Nephron (organoid): ENCODE results near the gene AMMECR1.
A peak's percentile ranks its signal among the peaks of the same experiment; 100 is the strongest.

Experiments used
- H3K27ac Mint-ChIP-seq, 3 experiments: 2 replicates each; pipeline ENCODE4 v1.8.0; 2020; ENCODE audit warnings: mixed read lengths in 3 of 3, mild to moderate bottlenecking in 2 of 3, moderate library complexity in 1 of 3
- H3K27me3 Mint-ChIP-seq: 2 replicates; pipeline ENCODE4 v1.8.0; 2021; ENCODE audit warnings: low read depth, mild to moderate bottlenecking, moderate library complexity, mixed read lengths
- H3K36me3 Mint-ChIP-seq: 2 replicates; pipeline ENCODE4 v1.8.0; 2020; ENCODE audit warnings: low read depth, mixed read lengths
- H3K4me1 Mint-ChIP-seq: 2 replicates; pipeline ENCODE4 v1.8.0; 2020; ENCODE audit warnings: mixed read lengths
- H3K4me3 Mint-ChIP-seq, 3 experiments: 2 replicates each; pipeline ENCODE4 v1.8.0; 2020; ENCODE audit warnings: mild to moderate bottlenecking in 3 of 3, mixed read lengths in 3 of 3, moderate library complexity in 2 of 3
- H3K9me3 Mint-ChIP-seq: 2 replicates; pipeline ENCODE4 v1.8.0; 2020; ENCODE audit warnings: mixed read lengths
- TF ChIP-seq, protein P1 (sequence below), 3 experiments: fragments of 200-600 bp; sonication (generic); IDR thresholded peaks; one replicate each; pipeline ENCODE4 v1.5.0; 2021; ENCODE audit warnings: antibody characterized with exemption in 3 of 3; ENCODE audit not compliant: unreplicated experiment in 3 of 3

AMMECR1 gene

GRCh38 chrX:110268395-110268794 is 49.5 kb downstream of the AMMECR1 start:
- no peaks in the 10 kb centered on the region for H3K9me3 Mint-ChIP-seq
- peak overlapping the region in 1 of 3 experiments; percentile 47 for H3K27ac Mint-ChIP-seq
- peaks cover under 1% of the 10 kb centered on the region for H3K4me1 Mint-ChIP-seq
- TF ChIP-seq, protein P1, sequence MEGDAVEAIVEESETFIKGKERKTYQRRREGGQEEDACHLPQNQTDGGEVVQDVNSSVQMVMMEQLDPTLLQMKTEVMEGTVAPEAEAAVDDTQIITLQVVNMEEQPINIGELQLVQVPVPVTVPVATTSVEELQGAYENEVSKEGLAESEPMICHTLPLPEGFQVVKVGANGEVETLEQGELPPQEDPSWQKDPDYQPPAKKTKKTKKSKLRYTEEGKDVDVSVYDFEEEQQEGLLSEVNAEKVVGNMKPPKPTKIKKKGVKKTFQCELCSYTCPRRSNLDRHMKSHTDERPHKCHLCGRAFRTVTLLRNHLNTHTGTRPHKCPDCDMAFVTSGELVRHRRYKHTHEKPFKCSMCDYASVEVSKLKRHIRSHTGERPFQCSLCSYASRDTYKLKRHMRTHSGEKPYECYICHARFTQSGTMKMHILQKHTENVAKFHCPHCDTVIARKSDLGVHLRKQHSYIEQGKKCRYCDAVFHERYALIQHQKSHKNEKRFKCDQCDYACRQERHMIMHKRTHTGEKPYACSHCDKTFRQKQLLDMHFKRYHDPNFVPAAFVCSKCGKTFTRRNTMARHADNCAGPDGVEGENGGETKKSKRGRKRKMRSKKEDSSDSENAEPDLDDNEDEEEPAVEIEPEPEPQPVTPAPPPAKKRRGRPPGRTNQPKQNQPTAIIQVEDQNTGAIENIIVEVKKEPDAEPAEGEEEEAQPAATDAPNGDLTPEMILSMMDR (IDR thresholded peaks at IDR 0.05; ENCODE audit: unreplicated experiment in 3 of 3), result no peak
- H3K27me3 Mint-ChIP-seq, result no peaks in the 10 kb centered on the region
- H3K4me3 Mint-ChIP-seq, result no peak overlapping the region
- peaks cover 3% of the 10 kb centered on the region for H3K36me3 Mint-ChIP-seq

GRCh38 chrX:110267874-110268273 is 50.0 kb downstream of the AMMECR1 start:
- H3K9me3 Mint-ChIP-seq, result no peaks in the 10 kb centered on the region
- TF ChIP-seq, protein P1 (IDR thresholded peaks at IDR 0.05; ENCODE audit: unreplicated experiment in 3 of 3), result no peak
- H3K36me3 Mint-ChIP-seq, result peaks cover 3% of the 10 kb centered on the region
- no peaks in the 10 kb centered on the region for H3K27me3 Mint-ChIP-seq
- H3K4me3 Mint-ChIP-seq, result no peak overlapping the region
- peaks cover 5% of the 10 kb centered on the region for H3K4me1 Mint-ChIP-seq
- no peak overlapping the region for H3K27ac Mint-ChIP-seq

- TF ChIP-seq, protein P1 (IDR thresholded peaks at IDR 0.05; ENCODE audit: unreplicated experiment in 3 of 3), result no peak
- Mint-ChIP-seq H3K4me3 (no peak overlapping the region), H3K4me1 (peaks cover 5% of the 10 kb centered on the region), H3K36me3 (peaks cover 9% of the 10 kb centered on the region), H3K9me3 (no peaks in the 10 kb centered on the region), H3K27ac (no peak overlapping the region), H3K27me3 (no peaks in the 10 kb centered on the region)
Observed at GRCh38 chrX:110265661-110266060, 52.2 kb downstream of the AMMECR1 start.

- H3K4me3 Mint-ChIP-seq, result no peak overlapping the region
- TF ChIP-seq, protein P1 (IDR thresholded peaks at IDR 0.05; ENCODE audit: unreplicated experiment in 3 of 3), result no peak
- no peak overlapping the region for H3K27ac Mint-ChIP-seq
- peaks cover 6% of the 10 kb centered on the region for H3K36me3 Mint-ChIP-seq
- peaks cover 5% of the 10 kb centered on the region for H3K4me1 Mint-ChIP-seq
- no peaks in the 10 kb centered on the region for H3K27me3 Mint-ChIP-seq
- no peaks in the 10 kb centered on the region for H3K9me3 Mint-ChIP-seq
Observed at GRCh38 chrX:110259117-110259516, 58.8 kb downstream of the AMMECR1 start.

- Mint-ChIP-seq H3K27me3 (no peaks in the 10 kb centered on the region), H3K9me3 (no peaks in the 10 kb centered on the region), H3K4me1 (peaks cover 5% of the 10 kb centered on the region), H3K27ac (no peak overlapping the region), H3K4me3 (no peak overlapping the region), H3K36me3 (peaks cover 6% of the 10 kb centered on the region)
- TF ChIP-seq, protein P1 (IDR thresholded peaks at IDR 0.05; ENCODE audit: unreplicated experiment in 3 of 3), result no peak
Observed at GRCh38 chrX:110258552-110258951, 59.3 kb downstream of the AMMECR1 start.

- peaks cover 6% of the 10 kb centered on the region for H3K36me3 Mint-ChIP-seq
- TF ChIP-seq, protein P1 (IDR thresholded peaks at IDR 0.05; ENCODE audit: unreplicated experiment in 3 of 3), result no peak
- H3K27ac Mint-ChIP-seq, result no peak overlapping the region
- H3K27me3 Mint-ChIP-seq, result no peaks in the 10 kb centered on the region
- H3K9me3 Mint-ChIP-seq, result no peaks in the 10 kb centered on the region
- no peaks in the 10 kb centered on the region for H3K4me1 Mint-ChIP-seq
- no peak overlapping the region for H3K4me3 Mint-ChIP-seq
Observed at GRCh38 chrX:110257889-110258288, 60.0 kb downstream of the AMMECR1 start.
